ENCODE measurements around the gene DRAP1. TPM values are rescaled to one million over a fixed set of nuclear protein-coding genes. Genes with fewer than 3 reads are reported as not detected.

DRAP1 gene
- total RNA-seq, 1 experiment from 2014 or later = 114 TPM

DNA sequence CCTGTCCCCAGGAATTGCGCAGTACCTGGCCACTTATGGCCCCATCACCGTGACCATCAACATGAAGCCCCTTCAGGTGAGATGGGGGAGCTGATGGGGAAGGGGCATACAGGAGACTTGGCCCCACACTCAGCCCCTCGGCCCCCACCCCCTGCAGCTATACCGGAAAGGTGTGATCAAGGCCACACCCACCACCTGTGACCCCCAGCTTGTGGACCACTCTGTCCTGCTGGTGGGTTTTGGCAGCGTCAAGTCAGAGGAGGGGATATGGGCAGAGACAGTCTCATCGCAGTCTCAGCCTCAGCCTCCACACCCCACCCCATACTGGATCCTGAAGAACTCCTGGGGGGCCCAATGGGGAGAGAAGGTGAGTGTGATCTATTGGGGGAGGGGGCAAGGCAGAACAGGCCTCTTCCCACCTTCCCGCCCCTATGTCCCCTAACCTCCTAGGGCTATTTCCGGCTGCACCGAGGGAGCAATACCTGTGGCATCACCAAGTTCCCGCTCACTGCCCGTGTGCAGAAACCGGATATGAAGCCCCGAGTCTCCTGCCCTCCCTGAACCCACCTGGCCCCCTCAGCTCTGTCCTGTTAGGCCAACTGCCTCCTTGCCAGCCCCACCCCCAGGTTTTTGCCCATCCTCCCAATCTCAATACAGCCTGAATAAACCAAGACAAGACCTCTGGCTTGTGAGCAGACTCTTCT lies 36.0 kb upstream of the DRAP1 start (continued):
- TF ChIP-seq, protein P1, sequence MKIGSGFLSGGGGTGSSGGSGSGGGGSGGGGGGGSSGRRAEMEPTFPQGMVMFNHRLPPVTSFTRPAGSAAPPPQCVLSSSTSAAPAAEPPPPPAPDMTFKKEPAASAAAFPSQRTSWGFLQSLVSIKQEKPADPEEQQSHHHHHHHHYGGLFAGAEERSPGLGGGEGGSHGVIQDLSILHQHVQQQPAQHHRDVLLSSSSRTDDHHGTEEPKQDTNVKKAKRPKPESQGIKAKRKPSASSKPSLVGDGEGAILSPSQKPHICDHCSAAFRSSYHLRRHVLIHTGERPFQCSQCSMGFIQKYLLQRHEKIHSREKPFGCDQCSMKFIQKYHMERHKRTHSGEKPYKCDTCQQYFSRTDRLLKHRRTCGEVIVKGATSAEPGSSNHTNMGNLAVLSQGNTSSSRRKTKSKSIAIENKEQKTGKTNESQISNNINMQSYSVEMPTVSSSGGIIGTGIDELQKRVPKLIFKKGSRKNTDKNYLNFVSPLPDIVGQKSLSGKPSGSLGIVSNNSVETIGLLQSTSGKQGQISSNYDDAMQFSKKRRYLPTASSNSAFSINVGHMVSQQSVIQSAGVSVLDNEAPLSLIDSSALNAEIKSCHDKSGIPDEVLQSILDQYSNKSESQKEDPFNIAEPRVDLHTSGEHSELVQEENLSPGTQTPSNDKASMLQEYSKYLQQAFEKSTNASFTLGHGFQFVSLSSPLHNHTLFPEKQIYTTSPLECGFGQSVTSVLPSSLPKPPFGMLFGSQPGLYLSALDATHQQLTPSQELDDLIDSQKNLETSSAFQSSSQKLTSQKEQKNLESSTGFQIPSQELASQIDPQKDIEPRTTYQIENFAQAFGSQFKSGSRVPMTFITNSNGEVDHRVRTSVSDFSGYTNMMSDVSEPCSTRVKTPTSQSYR (CRISPR knock-in tag; IDR thresholded peaks at IDR 0.05) = no peak

DNA sequence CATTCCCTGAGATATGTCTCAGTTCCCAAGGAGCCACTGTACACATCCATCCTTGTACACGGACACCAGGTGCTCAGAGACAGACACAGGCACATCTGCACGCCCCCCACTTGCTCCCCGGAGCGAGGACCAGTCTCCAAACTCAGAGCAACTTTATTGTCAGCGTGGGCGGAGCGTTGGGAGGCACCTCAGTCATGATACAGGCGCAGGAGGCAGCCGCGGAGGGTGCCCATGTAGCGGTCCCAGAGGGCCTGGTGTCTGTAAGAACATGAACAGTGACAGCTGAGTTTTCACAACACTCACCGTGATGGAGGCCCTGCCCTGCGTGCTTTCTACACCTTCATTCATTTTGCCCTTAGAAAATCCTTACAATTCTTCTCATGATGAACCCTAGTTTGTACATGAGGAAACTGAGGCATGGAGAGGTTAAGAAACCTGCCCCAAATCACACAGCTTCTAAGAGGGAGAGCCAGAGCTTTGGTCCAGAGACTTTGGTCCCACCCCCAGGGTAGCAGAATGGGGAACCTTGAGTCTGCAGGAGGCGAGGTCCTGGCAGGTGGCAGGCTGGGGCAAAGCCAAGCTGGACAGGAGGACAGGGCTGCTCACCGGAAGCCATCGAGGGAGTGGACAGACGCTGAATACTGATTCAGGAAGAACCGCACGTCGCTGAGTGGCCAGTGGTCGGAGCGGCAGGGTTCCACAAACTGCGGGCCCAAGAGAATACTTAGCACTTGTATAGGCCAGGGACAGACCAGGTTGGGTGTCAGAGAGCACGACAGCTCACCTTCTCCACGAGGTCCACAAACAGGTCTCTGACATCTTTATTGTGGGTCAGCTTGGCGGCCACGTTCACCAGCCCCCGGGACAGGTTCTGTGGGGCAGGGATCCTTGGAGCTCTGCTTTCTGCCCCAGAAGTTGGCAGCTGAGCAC lies 35.2 kb upstream of the DRAP1 start:
- Mint-ChIP-seq H3K4me3 (no peak overlapping the region), H3K4me1 (peaks cover 17% of the 10 kb centered on the region), H3K27me3 (ENCODE audit: low read depth) (peaks cover 4% of the 10 kb centered on the region), H3K27ac (no peak overlapping the region), H3K9me3 (no peaks in the 10 kb centered on the region), H3K36me3 (peaks cover 42% of the 10 kb centered on the region)
- TF ChIP-seq GABPB1 (CRISPR knock-in tag; IDR thresholded peaks at IDR 0.05) (no peak), JUN (CRISPR knock-in tag; IDR thresholded peaks at IDR 0.05) (no peak), ETV6 (CRISPR knock-in tag; IDR thresholded peaks at IDR 0.05) (no peak), ZNF396 (CRISPR knock-in tag; IDR thresholded peaks at IDR 0.05; ENCODE audit: borderline replicate concordance) (no peak), SMAD4 (CRISPR knock-in tag; IDR thresholded peaks at IDR 0.05) (no peak), MYBL2 (CRISPR knock-in tag; IDR thresholded peaks at IDR 0.05) (no peak), ZBTB21 (CRISPR knock-in tag; IDR thresholded peaks at IDR 0.05; ENCODE audit: borderline replicate concordance) (no peak), CREB1 (CRISPR knock-in tag; IDR thresholded peaks at IDR 0.05) (no peak), ZNF121 (CRISPR knock-in tag; IDR thresholded peaks at IDR 0.05) (no peak), FOXP1 (CRISPR knock-in tag; IDR thresholded peaks at IDR 0.05; ENCODE audit: borderline replicate concordance) (no peak), JAZF1 (CRISPR knock-in tag; IDR thresholded peaks at IDR 0.05) (no peak), SP1 (CRISPR knock-in tag; conservative IDR thresholded peaks at IDR 0.05) (no peak), HMGA2 (CRISPR knock-in tag; IDR thresholded peaks at IDR 0.05) (no peak), ZNF416 (CRISPR knock-in tag; IDR thresholded peaks at IDR 0.05) (no peak), SOX15 (CRISPR knock-in tag; IDR thresholded peaks at IDR 0.05) (no peak)
- TF ChIP-seq, protein P2, sequence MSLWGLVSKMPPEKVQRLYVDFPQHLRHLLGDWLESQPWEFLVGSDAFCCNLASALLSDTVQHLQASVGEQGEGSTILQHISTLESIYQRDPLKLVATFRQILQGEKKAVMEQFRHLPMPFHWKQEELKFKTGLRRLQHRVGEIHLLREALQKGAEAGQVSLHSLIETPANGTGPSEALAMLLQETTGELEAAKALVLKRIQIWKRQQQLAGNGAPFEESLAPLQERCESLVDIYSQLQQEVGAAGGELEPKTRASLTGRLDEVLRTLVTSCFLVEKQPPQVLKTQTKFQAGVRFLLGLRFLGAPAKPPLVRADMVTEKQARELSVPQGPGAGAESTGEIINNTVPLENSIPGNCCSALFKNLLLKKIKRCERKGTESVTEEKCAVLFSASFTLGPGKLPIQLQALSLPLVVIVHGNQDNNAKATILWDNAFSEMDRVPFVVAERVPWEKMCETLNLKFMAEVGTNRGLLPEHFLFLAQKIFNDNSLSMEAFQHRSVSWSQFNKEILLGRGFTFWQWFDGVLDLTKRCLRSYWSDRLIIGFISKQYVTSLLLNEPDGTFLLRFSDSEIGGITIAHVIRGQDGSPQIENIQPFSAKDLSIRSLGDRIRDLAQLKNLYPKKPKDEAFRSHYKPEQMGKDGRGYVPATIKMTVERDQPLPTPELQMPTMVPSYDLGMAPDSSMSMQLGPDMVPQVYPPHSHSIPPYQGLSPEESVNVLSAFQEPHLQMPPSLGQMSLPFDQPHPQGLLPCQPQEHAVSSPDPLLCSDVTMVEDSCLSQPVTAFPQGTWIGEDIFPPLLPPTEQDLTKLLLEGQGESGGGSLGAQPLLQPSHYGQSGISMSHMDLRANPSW (CRISPR knock-in tag; conservative IDR thresholded peaks at IDR 0.05; ENCODE audit: low read depth) = no peak
- TF ChIP-seq, protein P3, sequence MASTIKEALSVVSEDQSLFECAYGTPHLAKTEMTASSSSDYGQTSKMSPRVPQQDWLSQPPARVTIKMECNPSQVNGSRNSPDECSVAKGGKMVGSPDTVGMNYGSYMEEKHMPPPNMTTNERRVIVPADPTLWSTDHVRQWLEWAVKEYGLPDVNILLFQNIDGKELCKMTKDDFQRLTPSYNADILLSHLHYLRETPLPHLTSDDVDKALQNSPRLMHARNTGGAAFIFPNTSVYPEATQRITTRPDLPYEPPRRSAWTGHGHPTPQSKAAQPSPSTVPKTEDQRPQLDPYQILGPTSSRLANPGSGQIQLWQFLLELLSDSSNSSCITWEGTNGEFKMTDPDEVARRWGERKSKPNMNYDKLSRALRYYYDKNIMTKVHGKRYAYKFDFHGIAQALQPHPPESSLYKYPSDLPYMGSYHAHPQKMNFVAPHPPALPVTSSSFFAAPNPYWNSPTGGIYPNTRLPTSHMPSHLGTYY (CRISPR knock-in tag; IDR thresholded peaks at IDR 0.05) = no peak
- TF ChIP-seq, protein P4, sequence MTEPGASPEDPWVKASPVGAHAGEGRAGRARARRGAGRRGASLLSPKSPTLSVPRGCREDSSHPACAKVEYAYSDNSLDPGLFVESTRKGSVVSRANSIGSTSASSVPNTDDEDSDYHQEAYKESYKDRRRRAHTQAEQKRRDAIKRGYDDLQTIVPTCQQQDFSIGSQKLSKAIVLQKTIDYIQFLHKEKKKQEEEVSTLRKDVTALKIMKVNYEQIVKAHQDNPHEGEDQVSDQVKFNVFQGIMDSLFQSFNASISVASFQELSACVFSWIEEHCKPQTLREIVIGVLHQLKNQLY (CRISPR knock-in tag; IDR thresholded peaks at IDR 0.05) = no peak
- TF ChIP-seq, protein P5, sequence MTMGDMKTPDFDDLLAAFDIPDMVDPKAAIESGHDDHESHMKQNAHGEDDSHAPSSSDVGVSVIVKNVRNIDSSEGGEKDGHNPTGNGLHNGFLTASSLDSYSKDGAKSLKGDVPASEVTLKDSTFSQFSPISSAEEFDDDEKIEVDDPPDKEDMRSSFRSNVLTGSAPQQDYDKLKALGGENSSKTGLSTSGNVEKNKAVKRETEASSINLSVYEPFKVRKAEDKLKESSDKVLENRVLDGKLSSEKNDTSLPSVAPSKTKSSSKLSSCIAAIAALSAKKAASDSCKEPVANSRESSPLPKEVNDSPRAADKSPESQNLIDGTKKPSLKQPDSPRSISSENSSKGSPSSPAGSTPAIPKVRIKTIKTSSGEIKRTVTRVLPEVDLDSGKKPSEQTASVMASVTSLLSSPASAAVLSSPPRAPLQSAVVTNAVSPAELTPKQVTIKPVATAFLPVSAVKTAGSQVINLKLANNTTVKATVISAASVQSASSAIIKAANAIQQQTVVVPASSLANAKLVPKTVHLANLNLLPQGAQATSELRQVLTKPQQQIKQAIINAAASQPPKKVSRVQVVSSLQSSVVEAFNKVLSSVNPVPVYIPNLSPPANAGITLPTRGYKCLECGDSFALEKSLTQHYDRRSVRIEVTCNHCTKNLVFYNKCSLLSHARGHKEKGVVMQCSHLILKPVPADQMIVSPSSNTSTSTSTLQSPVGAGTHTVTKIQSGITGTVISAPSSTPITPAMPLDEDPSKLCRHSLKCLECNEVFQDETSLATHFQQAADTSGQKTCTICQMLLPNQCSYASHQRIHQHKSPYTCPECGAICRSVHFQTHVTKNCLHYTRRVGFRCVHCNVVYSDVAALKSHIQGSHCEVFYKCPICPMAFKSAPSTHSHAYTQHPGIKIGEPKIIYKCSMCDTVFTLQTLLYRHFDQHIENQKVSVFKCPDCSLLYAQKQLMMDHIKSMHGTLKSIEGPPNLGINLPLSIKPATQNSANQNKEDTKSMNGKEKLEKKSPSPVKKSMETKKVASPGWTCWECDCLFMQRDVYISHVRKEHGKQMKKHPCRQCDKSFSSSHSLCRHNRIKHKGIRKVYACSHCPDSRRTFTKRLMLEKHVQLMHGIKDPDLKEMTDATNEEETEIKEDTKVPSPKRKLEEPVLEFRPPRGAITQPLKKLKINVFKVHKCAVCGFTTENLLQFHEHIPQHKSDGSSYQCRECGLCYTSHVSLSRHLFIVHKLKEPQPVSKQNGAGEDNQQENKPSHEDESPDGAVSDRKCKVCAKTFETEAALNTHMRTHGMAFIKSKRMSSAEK (CRISPR knock-in tag; IDR thresholded peaks at IDR 0.05; ENCODE audit: borderline replicate concordance) = no peak
- TF ChIP-seq, protein P6, sequence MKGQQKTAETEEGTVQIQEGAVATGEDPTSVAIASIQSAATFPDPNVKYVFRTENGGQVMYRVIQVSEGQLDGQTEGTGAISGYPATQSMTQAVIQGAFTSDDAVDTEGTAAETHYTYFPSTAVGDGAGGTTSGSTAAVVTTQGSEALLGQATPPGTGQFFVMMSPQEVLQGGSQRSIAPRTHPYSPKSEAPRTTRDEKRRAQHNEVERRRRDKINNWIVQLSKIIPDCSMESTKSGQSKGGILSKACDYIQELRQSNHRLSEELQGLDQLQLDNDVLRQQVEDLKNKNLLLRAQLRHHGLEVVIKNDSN (CRISPR knock-in tag; IDR thresholded peaks at IDR 0.05) = no peak
- DNase-seq (ENCODE audit: low spot score) = no peak
- no peak for ATAC-seq
- CTCF ChIA-PET = interaction anchor here (0.5 to 11.9 kb wide), 71 partner anchors 10 to 870 kb away, joined by 3 to 539 read pairs (median 5); partner anchors contain the start of genes AP5B1, ARL2, BANF1 and CFL1
- POLR2A ChIA-PET = interaction anchor here (0.6 to 2.2 kb wide), 3 partner anchors 17 to 33 kb away, joined by 3 to 16 read pairs (median 4); partner anchors contain the start of gene CFL1
